GM23338 (cell line): Measurements from ENCODE around the gene ACOXL. TPM values are rescaled to one million over a fixed set of nuclear protein-coding genes. Genes with fewer than 3 reads are reported as not detected.

Experiments
- ATAC-seq: fragments of 200-7000 bp; cut with Tn5 transposase; 3 replicates; pipeline ENCODE4 v1.9.1; 2020
- DNase-seq: peaks from one replicate; pipeline ENCODE4 v3.0.0-alpha.2; 2015; ENCODE audit warnings: low spot score
- H2AFZ ChIP-seq: fragments of 200-600 bp; sonication (generic); 2 replicates; pipeline ENCODE4 v1.8.0; 2016; ENCODE audit warnings: antibody characterized with exemption, mild to moderate bottlenecking, moderate library complexity
- H3F3A ChIP-seq: fragments of 200-600 bp; sonication (generic); replicated peaks from 2 replicates; pipeline ENCODE4 v1.8.0; 2017; ENCODE audit warnings: antibody characterized with exemption, mixed run types, low read depth
- H3K27ac ChIP-seq: fragments of 200-600 bp; sonication (generic); 2 replicates; pipeline ENCODE4 v1.6.1; 2016; ENCODE audit warnings: low read depth
- H3K27me3 ChIP-seq: fragments of 200-600 bp; sonication (generic); 2 replicates; pipeline ENCODE4 v1.8.0; 2016; ENCODE audit warnings: mild to moderate bottlenecking, mixed run types, moderate library complexity; ENCODE audit not compliant: insufficient read depth
- H3K36me3 ChIP-seq: fragments of 200-600 bp; sonication (generic); 2 replicates; pipeline ENCODE4 v1.8.0; 2016; ENCODE audit warnings: mild to moderate bottlenecking; ENCODE audit not compliant: insufficient read depth
- H3K4me1 ChIP-seq: fragments of 200-600 bp; sonication (generic); 2 replicates; pipeline ENCODE4 v1.8.0; 2016; ENCODE audit warnings: mild to moderate bottlenecking, moderate library complexity; ENCODE audit not compliant: insufficient read depth
- H3K4me2 ChIP-seq: fragments of 200-600 bp; sonication (generic); 2 replicates; pipeline ENCODE4 v1.7.1; 2017; ENCODE audit warnings: mixed run types
- H3K4me3 ChIP-seq: fragments of 200-600 bp; sonication (generic); 2 replicates; pipeline ENCODE4 v1.6.1; 2016; ENCODE audit warnings: mixed run types
- H3K79me2 ChIP-seq: fragments of 200-600 bp; sonication (generic); replicated peaks from 2 replicates; pipeline ENCODE4 v1.8.0; 2017; ENCODE audit warnings: mild to moderate bottlenecking; ENCODE audit not compliant: insufficient read depth
- H3K9me2 ChIP-seq: fragments of 200-600 bp; sonication (generic); 2 replicates; pipeline ENCODE4 v1.8.0; 2017; ENCODE audit not compliant: insufficient read depth
- H4K20me1 ChIP-seq: fragments of 200-600 bp; sonication (generic); replicated peaks from 2 replicates; pipeline ENCODE4 v1.8.0; 2017; ENCODE audit warnings: mild to moderate bottlenecking; ENCODE audit not compliant: insufficient read depth
- H3K27ac Mint-ChIP-seq: 2 replicates; pipeline ENCODE4 v1.8.0; 2020; ENCODE audit warnings: inconsistent platforms, mild to moderate bottlenecking, moderate library complexity, mixed read lengths
- H3K27me3 Mint-ChIP-seq: 3 replicates; pipeline ENCODE4 v1.8.0; 2022; ENCODE audit warnings: low read depth, mild to moderate bottlenecking, moderate library complexity, mixed read lengths, inconsistent platforms; ENCODE audit not compliant: insufficient read depth, poor library complexity
- H3K36me3 Mint-ChIP-seq: 3 replicates; pipeline ENCODE4 v1.8.0; 2021; ENCODE audit warnings: low read depth, mild to moderate bottlenecking, inconsistent platforms, moderate library complexity, mixed read lengths
- H3K4me1 Mint-ChIP-seq: 3 replicates; pipeline ENCODE4 v1.8.0; 2020; ENCODE audit warnings: mild to moderate bottlenecking, inconsistent platforms, mixed read lengths
- H3K4me3 Mint-ChIP-seq: 3 replicates; pipeline ENCODE4 v1.8.0; 2021; ENCODE audit warnings: moderate library complexity, mild to moderate bottlenecking, inconsistent platforms, mixed read lengths
- H3K9me3 Mint-ChIP-seq: 3 replicates; pipeline ENCODE4 v1.8.0; 2020; ENCODE audit warnings: moderate library complexity, mild to moderate bottlenecking, inconsistent platforms, mixed read lengths
- EZH2 ChIP-seq: fragments of 200-600 bp; sonication (generic); IDR thresholded peaks from one replicate; pipeline ENCODE4 v1.8.0; 2017; ENCODE audit warnings: antibody characterized with exemption, mild to moderate bottlenecking, low read depth; ENCODE audit not compliant: unreplicated experiment
- EZH2phosphoT487 ChIP-seq: fragments of 200-600 bp; sonication (generic); IDR thresholded peaks from one replicate; pipeline ENCODE4 v1.8.1; 2018; ENCODE audit warnings: antibody characterized with exemption; ENCODE audit not compliant: unreplicated experiment
- JUNB ChIP-seq: IDR thresholded peaks from one replicate; pipeline ENCODE4 v1.6.1; 2016; ENCODE audit warnings: antibody characterized with exemption; ENCODE audit not compliant: unreplicated experiment
- NANOG ChIP-seq: IDR thresholded peaks from 2 replicates; pipeline ENCODE4 v1.6.1; 2016; ENCODE audit warnings: antibody characterized with exemption, borderline replicate concordance
- POLR2AphosphoS5 ChIP-seq: IDR thresholded peaks from 2 replicates; pipeline ENCODE4 v1.6.1; 2016; ENCODE audit warnings: antibody characterized with exemption, low read depth
- STAT1 ChIP-seq: IDR thresholded peaks from one replicate; pipeline ENCODE4 v1.6.1; 2016; ENCODE audit warnings: antibody characterized with exemption; ENCODE audit not compliant: unreplicated experiment
- ZNF331 ChIP-seq: fragments of 250-450 bp; sonication (Bioruptor Pico); IDR thresholded peaks from 2 replicates; pipeline ENCODE4 v1.5.0; 2020; ENCODE audit warnings: low read depth, mild to moderate bottlenecking, moderate library complexity
- polyA plus RNA-seq: library from polyadenylated mRNA; unstranded; fragments of >200 nt; fragmentation: Nextera tagmentation; extraction: Ambion mirVana; gene quantifications from 2 replicates; pipeline ENCODE4 v1.2.1, GENCODE V29; 2016
- total RNA-seq: library from RNA; depleted of rRNA; stranded (reverse); fragments of >200 nt; shearing (Covaris generic); gene quantifications from 2 replicates; pipeline ENCODE4 v1.2.3, GENCODE V29; 2014
- TF ChIP-seq, protein P1 (sequence below): IDR thresholded peaks from one replicate; pipeline ENCODE4 v1.6.1; 2018; ENCODE audit warnings: antibody characterized with exemption; ENCODE audit not compliant: unreplicated experiment
- TF ChIP-seq, protein P2 (sequence below), 2 experiments: fragments of 200-600 bp in 1 of 2; sonication (generic) in 1 of 2; conservative IDR thresholded peaks; 2 replicates each; pipeline versions ENCODE4 v1.5.1 to v1.6.1; 2016 to 2017; ENCODE audit warnings: antibody characterized with exemption in 2 of 2, low read depth in 2 of 2, mild to moderate bottlenecking in 2 of 2, moderate library complexity in 1 of 2
- TF ChIP-seq, protein P3 (sequence below): IDR thresholded peaks from 2 replicates; pipeline ENCODE4 v1.6.1; 2016; ENCODE audit warnings: antibody characterized with exemption

ACOXL gene
- total and polyA plus RNA-seq, 2 experiments from 2014 or later: 9.0 to 14.7 TPM

DNA sequence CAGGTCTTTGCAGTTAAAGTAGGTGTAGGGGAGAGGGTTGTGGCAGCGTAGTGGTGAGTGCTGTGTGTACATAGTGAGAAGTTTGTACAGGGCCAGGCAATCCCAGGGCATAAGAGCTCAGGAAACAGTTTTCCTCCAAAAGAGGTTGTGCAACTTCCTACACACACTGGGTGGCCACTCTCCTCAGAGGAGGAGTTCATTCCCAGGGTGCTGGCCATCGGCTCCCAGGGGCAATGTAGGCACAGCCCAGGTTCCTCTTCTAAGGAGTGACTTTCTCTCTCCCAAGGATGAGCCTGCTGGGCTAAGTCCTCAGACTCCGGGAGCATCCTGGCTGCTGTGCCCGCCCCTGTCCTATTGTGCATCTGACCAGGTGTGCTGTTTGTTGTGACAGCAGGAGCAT, 3.0 kb downstream of the ACOXL start (continued):
- TF ChIP-seq, protein P1, sequence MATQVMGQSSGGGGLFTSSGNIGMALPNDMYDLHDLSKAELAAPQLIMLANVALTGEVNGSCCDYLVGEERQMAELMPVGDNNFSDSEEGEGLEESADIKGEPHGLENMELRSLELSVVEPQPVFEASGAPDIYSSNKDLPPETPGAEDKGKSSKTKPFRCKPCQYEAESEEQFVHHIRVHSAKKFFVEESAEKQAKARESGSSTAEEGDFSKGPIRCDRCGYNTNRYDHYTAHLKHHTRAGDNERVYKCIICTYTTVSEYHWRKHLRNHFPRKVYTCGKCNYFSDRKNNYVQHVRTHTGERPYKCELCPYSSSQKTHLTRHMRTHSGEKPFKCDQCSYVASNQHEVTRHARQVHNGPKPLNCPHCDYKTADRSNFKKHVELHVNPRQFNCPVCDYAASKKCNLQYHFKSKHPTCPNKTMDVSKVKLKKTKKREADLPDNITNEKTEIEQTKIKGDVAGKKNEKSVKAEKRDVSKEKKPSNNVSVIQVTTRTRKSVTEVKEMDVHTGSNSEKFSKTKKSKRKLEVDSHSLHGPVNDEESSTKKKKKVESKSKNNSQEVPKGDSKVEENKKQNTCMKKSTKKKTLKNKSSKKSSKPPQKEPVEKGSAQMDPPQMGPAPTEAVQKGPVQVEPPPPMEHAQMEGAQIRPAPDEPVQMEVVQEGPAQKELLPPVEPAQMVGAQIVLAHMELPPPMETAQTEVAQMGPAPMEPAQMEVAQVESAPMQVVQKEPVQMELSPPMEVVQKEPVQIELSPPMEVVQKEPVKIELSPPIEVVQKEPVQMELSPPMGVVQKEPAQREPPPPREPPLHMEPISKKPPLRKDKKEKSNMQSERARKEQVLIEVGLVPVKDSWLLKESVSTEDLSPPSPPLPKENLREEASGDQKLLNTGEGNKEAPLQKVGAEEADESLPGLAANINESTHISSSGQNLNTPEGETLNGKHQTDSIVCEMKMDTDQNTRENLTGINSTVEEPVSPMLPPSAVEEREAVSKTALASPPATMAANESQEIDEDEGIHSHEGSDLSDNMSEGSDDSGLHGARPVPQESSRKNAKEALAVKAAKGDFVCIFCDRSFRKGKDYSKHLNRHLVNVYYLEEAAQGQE: no peak
- no peak for TF ChIP-seq ZNF331 (CRISPR knock-in tag)
- no peak for TF ChIP-seq NANOG
- no peak for TF ChIP-seq STAT1
- TF ChIP-seq, protein P2, sequence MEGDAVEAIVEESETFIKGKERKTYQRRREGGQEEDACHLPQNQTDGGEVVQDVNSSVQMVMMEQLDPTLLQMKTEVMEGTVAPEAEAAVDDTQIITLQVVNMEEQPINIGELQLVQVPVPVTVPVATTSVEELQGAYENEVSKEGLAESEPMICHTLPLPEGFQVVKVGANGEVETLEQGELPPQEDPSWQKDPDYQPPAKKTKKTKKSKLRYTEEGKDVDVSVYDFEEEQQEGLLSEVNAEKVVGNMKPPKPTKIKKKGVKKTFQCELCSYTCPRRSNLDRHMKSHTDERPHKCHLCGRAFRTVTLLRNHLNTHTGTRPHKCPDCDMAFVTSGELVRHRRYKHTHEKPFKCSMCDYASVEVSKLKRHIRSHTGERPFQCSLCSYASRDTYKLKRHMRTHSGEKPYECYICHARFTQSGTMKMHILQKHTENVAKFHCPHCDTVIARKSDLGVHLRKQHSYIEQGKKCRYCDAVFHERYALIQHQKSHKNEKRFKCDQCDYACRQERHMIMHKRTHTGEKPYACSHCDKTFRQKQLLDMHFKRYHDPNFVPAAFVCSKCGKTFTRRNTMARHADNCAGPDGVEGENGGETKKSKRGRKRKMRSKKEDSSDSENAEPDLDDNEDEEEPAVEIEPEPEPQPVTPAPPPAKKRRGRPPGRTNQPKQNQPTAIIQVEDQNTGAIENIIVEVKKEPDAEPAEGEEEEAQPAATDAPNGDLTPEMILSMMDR (conservative IDR thresholded peaks at IDR 0.05; ENCODE audit: low read depth in 2 of 2): no peak
- TF ChIP-seq EZH2: no peak
- no peak for TF ChIP-seq EZH2phosphoT487
- TF ChIP-seq, protein P3, sequence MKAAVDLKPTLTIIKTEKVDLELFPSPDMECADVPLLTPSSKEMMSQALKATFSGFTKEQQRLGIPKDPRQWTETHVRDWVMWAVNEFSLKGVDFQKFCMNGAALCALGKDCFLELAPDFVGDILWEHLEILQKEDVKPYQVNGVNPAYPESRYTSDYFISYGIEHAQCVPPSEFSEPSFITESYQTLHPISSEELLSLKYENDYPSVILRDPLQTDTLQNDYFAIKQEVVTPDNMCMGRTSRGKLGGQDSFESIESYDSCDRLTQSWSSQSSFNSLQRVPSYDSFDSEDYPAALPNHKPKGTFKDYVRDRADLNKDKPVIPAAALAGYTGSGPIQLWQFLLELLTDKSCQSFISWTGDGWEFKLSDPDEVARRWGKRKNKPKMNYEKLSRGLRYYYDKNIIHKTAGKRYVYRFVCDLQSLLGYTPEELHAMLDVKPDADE: no peak

DNA sequence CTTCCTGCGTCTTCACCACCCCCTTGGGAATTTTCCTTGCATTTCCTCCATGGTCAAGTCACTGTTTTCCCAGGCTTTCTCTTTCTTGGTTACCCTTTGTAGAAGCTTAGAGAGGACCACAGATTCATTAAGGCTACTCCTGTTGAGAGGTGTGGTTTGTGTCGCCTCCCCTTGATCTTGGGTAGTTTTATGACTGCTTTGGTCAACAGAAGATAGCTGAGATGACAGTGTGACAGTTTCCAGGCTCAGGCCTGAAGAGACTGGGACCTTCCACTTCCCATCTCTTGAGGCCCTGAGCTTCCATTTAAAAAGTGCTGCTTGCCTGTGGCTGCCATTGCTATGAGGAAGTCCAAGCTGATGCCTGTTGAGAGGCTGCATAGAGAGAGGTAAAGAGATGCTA, 5.4 kb downstream of the ACOXL start:
- H2AFZ ChIP-seq: no peak overlapping the region; the same call in 1 of the 2 replicates
- peaks cover 4% of the 10 kb centered on the region; the same call in 1 of the 2 replicates for H3K9me2 ChIP-seq
- H3K4me1 ChIP-seq: peaks cover 59% of the 10 kb centered on the region
- ATAC-seq (no peak), DNase-seq (no peak)
- peaks cover 20% of the 10 kb centered on the region for H3K36me3 Mint-ChIP-seq
- no peaks in the 10 kb centered on the region; the same call in 2 of the 3 replicates for H3K9me3 Mint-ChIP-seq
- H3K79me2 ChIP-seq: peaks cover 70% of the 10 kb centered on the region
- no peak overlapping the region for H3K4me3 ChIP-seq
- H4K20me1 ChIP-seq: peaks cover 7% of the 10 kb centered on the region; the same call in 1 of the 2 replicates
- peaks cover 57% of the 10 kb centered on the region for H3K4me1 Mint-ChIP-seq
- H3K4me2 ChIP-seq: no peak overlapping the region; the same call in 1 of the 2 replicates
- no peak overlapping the region for H3K4me3 Mint-ChIP-seq
- TF ChIP-seq EZH2: no peak
- no peak for TF ChIP-seq POLR2AphosphoS5
- no peak for TF ChIP-seq JUNB
- TF ChIP-seq, protein P3: no peak
- TF ChIP-seq, protein P2 (conservative IDR thresholded peaks at IDR 0.05; ENCODE audit: low read depth in 2 of 2): no peak
- TF ChIP-seq EZH2phosphoT487: no peak
- H3K27ac Mint-ChIP-seq: no peak overlapping the region
- H3K27me3 Mint-ChIP-seq: peaks cover 29% of the 10 kb centered on the region
- H3K36me3 ChIP-seq: no peaks in the 10 kb centered on the region
- peaks cover 10% of the 10 kb centered on the region for H3F3A ChIP-seq
- no peak overlapping the region for H3K27ac ChIP-seq
- H3K27me3 ChIP-seq: peaks cover 20% of the 10 kb centered on the region
